Smooth muscle cell (in vitro differentiated cells): ENCODE measurements around the gene HSD3B2. TPM values are rescaled to one million over a fixed set of nuclear protein-coding genes. Genes with fewer than 3 reads are reported as not detected.

Source experiments
- DNase-seq: peaks from one replicate; lab custom pipeline; 2025; ENCODE audit not compliant: unreplicated experiment; lab: John Stamatoyannopoulos, UW
- H2AFZ ChIP-seq: fragments of 200-600 bp; sonication (generic); 2 replicates; pipeline ENCODE4 v1.6.0; 2016; ENCODE audit warnings: antibody characterized with exemption, low read depth, mild to moderate bottlenecking
- H3F3A ChIP-seq: fragments of 200-600 bp; sonication (generic); 2 replicates; pipeline ENCODE4 v1.6.0; 2017; ENCODE audit warnings: antibody characterized with exemption, low read depth
- H3K27ac ChIP-seq: fragments of 200-600 bp; sonication (generic); 2 replicates; pipeline ENCODE4 v1.5.1; 2016; ENCODE audit warnings: low read depth, mild to moderate bottlenecking
- H3K27me3 ChIP-seq: fragments of 200-600 bp; sonication (generic); 2 replicates; pipeline ENCODE4 v1.6.1; 2016; ENCODE audit warnings: low read depth, mild to moderate bottlenecking
- H3K36me3 ChIP-seq: fragments of 200-600 bp; sonication (generic); 2 replicates; pipeline ENCODE4 v1.5.1; 2016; ENCODE audit warnings: low read depth
- H3K4me1 ChIP-seq: fragments of 200-600 bp; sonication (generic); 2 replicates; pipeline ENCODE4 v1.5.1; 2016; ENCODE audit warnings: low read depth
- H3K4me2 ChIP-seq: fragments of 200-600 bp; sonication (generic); 2 replicates; pipeline ENCODE4 v1.6.0; 2016; ENCODE audit warnings: mild to moderate bottlenecking
- H3K4me3 ChIP-seq: fragments of 200-600 bp; sonication (generic); 2 replicates; pipeline ENCODE4 v1.5.1; 2016; ENCODE audit warnings: mild to moderate bottlenecking
- H3K79me2 ChIP-seq: fragments of 200-600 bp; sonication (generic); 2 replicates; pipeline ENCODE4 v1.6.0; 2016; ENCODE audit warnings: low read depth, mild to moderate bottlenecking
- H3K9ac ChIP-seq: fragments of 200-600 bp; sonication (generic); 2 replicates; pipeline ENCODE4 v1.6.0; 2016; ENCODE audit warnings: low read depth
- H3K9me3 ChIP-seq: fragments of 200-600 bp; sonication (generic); replicated peaks from 2 replicates; pipeline ENCODE4 v1.5.1; 2016; ENCODE audit warnings: low read depth
- H4K20me1 ChIP-seq: fragments of 200-600 bp; sonication (generic); 2 replicates; pipeline ENCODE4 v1.6.0; 2016; ENCODE audit warnings: low read depth
- CTCF ChIP-seq: fragments of 200-600 bp; sonication (generic); IDR thresholded peaks from 2 replicates; pipeline ENCODE4 v1.5.1; 2017; ENCODE audit warnings: borderline replicate concordance, mild to moderate bottlenecking, antibody characterized with exemption; ENCODE audit not compliant: insufficient read depth, poor library complexity, severe bottlenecking
- WGBS: methylation state at CpG from one replicate; pipeline ENCODE4 v1.1.7; 2016; ENCODE audit warnings: low lambda C conversion rate; 5-methylcytosine and 5-hydroxymethylcytosine counted together
- polyA plus RNA-seq: library from polyadenylated mRNA; unstranded; fragments of >200 nt; fragmentation: Nextera tagmentation; extraction: Ambion mirVana; gene quantifications from 2 replicates; pipeline ENCODE4 v1.2.1, GENCODE V29; 2016
- total RNA-seq: library from RNA; depleted of rRNA; stranded (reverse); fragments of >200 nt; gene quantifications from 2 replicates; pipeline ENCODE4 v1.2.3, GENCODE V29; 2014

The HSD3B2 gene
- total RNA-seq, result not detected in 2 replicates
- polyA plus RNA-seq, result not detected in 2 replicates

GRCh38 chr1:119414950-119415349, at the start of gene HSD3B2:
Gene HSD3B2, plus strand, starts transcription at chr1:119415150. Its CDS starts 270 bp downstream, at chr1:119415420.
- no peaks in the 10 kb centered on the region for H3K27me3 ChIP-seq
- H3F3A ChIP-seq, result no peaks in the 10 kb centered on the region
- no peak within 1 kb of the TSS for H2AFZ ChIP-seq
- H3K4me3 ChIP-seq, result no peak within 1 kb of the TSS
- H3K79me2 ChIP-seq, result no peaks in the 10 kb centered on the region
- no peaks in the 10 kb centered on the region for H3K9me3 ChIP-seq
- no peak within 1 kb of the TSS for H3K27ac ChIP-seq
- H3K4me1 ChIP-seq, result no peaks in the 10 kb centered on the region
- H3K36me3 ChIP-seq, result no peaks in the 10 kb centered on the region
- 90% methylated on average over 2 of the region's 2 CpGs for WGBS
- no peak for DNase-seq
- H4K20me1 ChIP-seq, result no peaks in the 10 kb centered on the region
- no peak within 1 kb of the TSS for H3K4me2 ChIP-seq
- H3K9ac ChIP-seq, result no peak within 1 kb of the TSS
- no peak for TF ChIP-seq CTCF

GRCh38 chr1:119366424-119366823, 48.5 kb upstream of the HSD3B2 start:
- Histone ChIP-seq H3K79me2 (no peaks in the 10 kb centered on the region), H3K9me3 (no peaks in the 10 kb centered on the region), H4K20me1 (no peaks in the 10 kb centered on the region), H3K4me1 (no peaks in the 10 kb centered on the region), H2AFZ (no peak overlapping the region), H3K27ac (no peak overlapping the region), H3K27me3 (peaks cover 9% of the 10 kb centered on the region), H3K4me2 (no peak overlapping the region), H3K36me3 (no peaks in the 10 kb centered on the region), H3K4me3 (no peak overlapping the region), H3F3A (no peaks in the 10 kb centered on the region), H3K9ac (no peak overlapping the region)
- TF ChIP-seq CTCF, result no peak
- WGBS, result 98% methylated on average over 3 of the region's 3 CpGs
- DNase-seq, result no peak

- Histone ChIP-seq H3K79me2 (no peaks in the 10 kb centered on the region), H4K20me1 (no peaks in the 10 kb centered on the region), H3K9me3 (no peaks in the 10 kb centered on the region), H3K36me3 (no peaks in the 10 kb centered on the region), H3K27ac (no peak overlapping the region), H3K4me2 (no peak overlapping the region), H3K4me3 (no peak overlapping the region), H3K9ac (no peak overlapping the region), H3K27me3 (peaks cover 9% of the 10 kb centered on the region), H3F3A (no peaks in the 10 kb centered on the region), H3K4me1 (no peaks in the 10 kb centered on the region), H2AFZ (no peak overlapping the region)
- peak; percentile 94 for TF ChIP-seq CTCF
- DNase-seq, result no peak
- 63% methylated on average over 13 of the region's 13 CpGs for WGBS
Observed at GRCh38 chr1:119367432-119368124, 47.4 kb upstream of the HSD3B2 start.

- H3F3A ChIP-seq, result peaks cover 5% of the 10 kb centered on the region
- no peak within 1 kb of the TSS for H3K27ac ChIP-seq
- 83% methylated on average over 2 of the region's 2 CpGs for WGBS
- H3K79me2 ChIP-seq, result no peaks in the 10 kb centered on the region
- no peaks in the 10 kb centered on the region for H3K9me3 ChIP-seq
- H3K9ac ChIP-seq, result no peak within 1 kb of the TSS
- no peaks in the 10 kb centered on the region for H3K4me1 ChIP-seq
- no peaks in the 10 kb centered on the region for H3K36me3 ChIP-seq
- no peak for TF ChIP-seq CTCF
- no peak within 1 kb of the TSS for H2AFZ ChIP-seq
- no peak for DNase-seq
- H3K27me3 ChIP-seq, result peaks cover 9% of the 10 kb centered on the region
- no peak within 1 kb of the TSS for H3K4me2 ChIP-seq
- no peaks in the 10 kb centered on the region for H4K20me1 ChIP-seq
- no peak within 1 kb of the TSS for H3K4me3 ChIP-seq
Observed at GRCh38 chr1:119368554-119368953, 46.4 kb upstream of the HSD3B2 start, which contains the start of gene HAO2. Gene HAO2, plus strand, starts transcription at chr1:119368785. Its CDS starts 12,301 bp downstream, at chr1:119381086.
